ENCODE data around the gene VPS13A.
"Not testable (repeated sequence)": the region's sequence is repeated elsewhere in the genome, so short reads cannot be mapped to it uniquely, and the experiment has no call there.

The VPS13A gene

GRCh38 chr9:77188242-77188641 lies 10.9 kb downstream of the VPS13A start:
- DNase-seq: no peak

GRCh38 chr9:77194423-77194822 lies 17.1 kb downstream of the VPS13A start:
- no peak for DNase-seq

GRCh38 chr9:77210116-77210515 lies 32.8 kb downstream of the VPS13A start:
- no peak for DNase-seq

GRCh38 chr9:77211561-77211960 lies 34.2 kb downstream of the VPS13A start:
- DNase-seq: no peak

- DNase-seq: no peak
Observed at GRCh38 chr9:77212801-77213200, 35.5 kb downstream of the VPS13A start.

- no peak for DNase-seq
Observed at GRCh38 chr9:77215874-77216273, 38.5 kb downstream of the VPS13A start.

GRCh38 chr9:77218612-77219011 lies 41.3 kb downstream of the VPS13A start:
- no peak for DNase-seq

- no peak for DNase-seq
Observed at GRCh38 chr9:77221431-77221830, 44.1 kb downstream of the VPS13A start.

- DNase-seq: no peak
Observed at GRCh38 chr9:77224746-77225312, 47.5 kb downstream of the VPS13A start.

GRCh38 chr9:77236693-77237092 lies 59.4 kb downstream of the VPS13A start:
- DNase-seq: no peak

- no peak for DNase-seq
Observed at GRCh38 chr9:77237896-77238295, 60.6 kb downstream of the VPS13A start.

- no peak for DNase-seq
Observed at GRCh38 chr9:77251050-77251449, 73.7 kb downstream of the VPS13A start.

GRCh38 chr9:77257275-77257674 lies 79.9 kb downstream of the VPS13A start:
- DNase-seq: no peak

GRCh38 chr9:77261605-77262004 lies 84.3 kb downstream of the VPS13A start:
- DNase-seq: no peak

GRCh38 chr9:77267762-77268161 lies 90.4 kb downstream of the VPS13A start:
- DNase-seq: not testable (repeated sequence)

- DNase-seq: no peak
Observed at GRCh38 chr9:77271023-77271690, 93.8 kb downstream of the VPS13A start.

GRCh38 chr9:77276799-77277198 lies 99.5 kb downstream of the VPS13A start:
- DNase-seq: no peak

GRCh38 chr9:77277719-77278118 lies 100.4 kb downstream of the VPS13A start:
- no peak for DNase-seq

GRCh38 chr9:77283991-77284390 lies 106.7 kb downstream of the VPS13A start:
- DNase-seq: no peak

- no peak for DNase-seq
Observed at GRCh38 chr9:77284616-77285015, 107.3 kb downstream of the VPS13A start.

- DNase-seq: no peak
Observed at GRCh38 chr9:77290373-77290772, 113.0 kb downstream of the VPS13A start.

GRCh38 chr9:77291714-77292113 lies 114.4 kb downstream of the VPS13A start:
- DNase-seq: no peak

GRCh38 chr9:77293949-77294348 lies 116.6 kb downstream of the VPS13A start:
- no peak for DNase-seq

- DNase-seq: no peak
Observed at GRCh38 chr9:77304543-77304942, 127.2 kb downstream of the VPS13A start.

All from activated naive CD4-positive, alpha-beta T cell treated with Interleukin-2 at 50 U/mL for 16 hours (primary cell).